Karpas-422 (cell line): ENCODE results near the gene CPNE5. TPM values are rescaled to one million over a fixed set of nuclear protein-coding genes. Genes with fewer than 3 reads are reported as not detected.

Experiments used
- DNase-seq: peaks from one replicate; pipeline ENCODE4 v3.0.0-alpha.2; 2015
- H2AFZ ChIP-seq: fragments of 200-600 bp; sonication (generic); 2 replicates; pipeline ENCODE4 v1.6.1; 2014; ENCODE audit warnings: antibody characterized with exemption, low read length, mixed read lengths
- H3K27ac ChIP-seq: fragments of 200-600 bp; sonication (generic); 2 replicates; pipeline ENCODE4 v1.5.1; 2014; ENCODE audit warnings: mild to moderate bottlenecking, low read length, moderate library complexity
- H3K27me3 ChIP-seq: fragments of 200-600 bp; sonication (generic); 2 replicates; pipeline ENCODE4 v1.6.1; 2014; ENCODE audit warnings: low read length, mixed read lengths
- H3K36me3 ChIP-seq: fragments of 200-600 bp; sonication (generic); 2 replicates; pipeline ENCODE4 v1.6.1; 2014; ENCODE audit warnings: low read length, mixed read lengths; ENCODE audit not compliant: insufficient read depth
- H3K4me1 ChIP-seq: fragments of 200-600 bp; sonication (generic); 2 replicates; pipeline ENCODE4 v1.6.1; 2014; ENCODE audit warnings: mild to moderate bottlenecking, low read length, mixed read lengths
- H3K4me2 ChIP-seq: fragments of 200-600 bp; sonication (generic); 2 replicates; pipeline ENCODE4 v1.6.1; 2014; ENCODE audit warnings: low read length, low read depth, mild to moderate bottlenecking; ENCODE audit not compliant: poor library complexity, severe bottlenecking
- H3K4me3 ChIP-seq: fragments of 200-600 bp; sonication (generic); 2 replicates; pipeline ENCODE4 v1.5.1; 2014; ENCODE audit warnings: mild to moderate bottlenecking, antibody characterized with exemption, low read length, mixed read lengths
- H3K79me2 ChIP-seq: fragments of 200-600 bp; sonication (generic); 2 replicates; pipeline ENCODE4 v1.6.1; 2014; ENCODE audit warnings: mild to moderate bottlenecking, low read length, mixed read lengths
- H3K9ac ChIP-seq: fragments of 200-600 bp; sonication (generic); 2 replicates; pipeline ENCODE4 v1.6.0; 2014; ENCODE audit warnings: low read length
- H3K9me2 ChIP-seq: fragments of 200-600 bp; sonication (generic), shearing (Covaris generic); replicated peaks from 2 replicates; pipeline ENCODE4 v1.6.0; 2014; ENCODE audit warnings: mild to moderate bottlenecking, low read length, moderate library complexity; ENCODE audit not compliant: insufficient read depth
- H3K9me3 ChIP-seq: fragments of 300-700, 200-600 bp; sonication (generic); 2 replicates; pipeline ENCODE4 v1.6.1; 2014; ENCODE audit warnings: low read length, mixed read lengths
- H4K20me1 ChIP-seq: fragments of 200-600 bp; sonication (generic); 2 replicates; pipeline ENCODE4 v1.6.1; 2014; ENCODE audit warnings: mild to moderate bottlenecking, antibody characterized with exemption, low read length, low read depth; ENCODE audit not compliant: insufficient read depth
- total RNA-seq: library from RNA; depleted of rRNA; stranded (reverse); fragments of >200 nt; shearing (Covaris generic); gene quantifications from 2 replicates; pipeline ENCODE4 v1.2.3, GENCODE V29; 2014; ENCODE audit warnings: low replicate concordance; rRNA removed

Gene CPNE5
- total RNA-seq: 0.63 and 2.4 TPM in 2 replicates

DNA sequence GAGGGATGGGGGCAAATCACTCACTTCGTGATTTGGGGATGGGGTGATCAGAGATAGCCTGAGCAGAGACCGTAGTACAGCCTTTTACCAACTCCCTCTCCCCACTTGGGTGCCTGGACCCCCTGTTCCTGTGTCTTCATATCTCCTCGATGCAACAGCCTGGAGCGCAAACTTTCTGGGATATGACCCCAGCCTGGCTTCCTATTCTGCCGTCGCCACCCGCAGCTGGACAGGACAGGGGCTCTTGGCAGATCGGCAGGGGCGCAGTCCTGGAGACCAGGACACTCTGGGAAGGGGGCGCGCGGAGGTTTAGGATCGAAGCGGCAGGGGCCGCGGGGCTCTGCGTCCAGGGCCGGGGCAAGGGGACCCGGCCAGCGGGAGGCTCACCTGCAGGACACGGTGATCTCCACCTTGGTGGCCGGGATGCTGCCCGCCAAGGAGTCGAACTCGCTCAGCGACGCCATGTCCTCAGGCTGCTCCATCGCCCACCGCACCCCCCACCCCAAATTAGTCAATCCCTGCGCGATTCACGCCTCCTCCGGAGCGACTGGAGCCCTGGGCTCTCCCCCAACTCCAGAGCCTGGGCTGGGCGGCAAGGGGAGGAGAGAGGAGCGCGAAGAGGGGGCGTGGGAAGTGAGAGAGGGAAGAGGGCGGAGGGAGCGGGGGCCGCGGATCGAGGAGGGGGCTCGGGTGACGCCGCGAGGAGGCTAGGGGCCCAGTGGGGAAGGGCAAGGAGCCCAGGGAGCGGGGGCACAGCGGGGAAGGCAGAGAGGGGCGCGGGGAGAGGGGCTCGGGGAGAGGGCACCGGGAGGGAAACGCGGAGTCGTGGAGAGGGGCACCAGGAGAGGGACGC lies at the start of gene CPNE5:
CPNE5 (minus strand) TSS at position 549 of the 853 bp plus-strand sequence; CDS start at position 482, 67 bp downstream.
- no peak within 1 kb of the TSS for H3K4me3 ChIP-seq
- H4K20me1 ChIP-seq: no peaks in the 10 kb centered on the region
- no peaks in the 10 kb centered on the region for H3K4me1 ChIP-seq
- no peaks in the 10 kb centered on the region for H3K9me2 ChIP-seq
- H3K9ac ChIP-seq: no peak within 1 kb of the TSS
- no peak within 1 kb of the TSS for H2AFZ ChIP-seq
- no peak for DNase-seq
- no peaks in the 10 kb centered on the region for H3K79me2 ChIP-seq
- H3K4me2 ChIP-seq: no peak within 1 kb of the TSS
- H3K36me3 ChIP-seq: no peaks in the 10 kb centered on the region
- H3K9me3 ChIP-seq: no peaks in the 10 kb centered on the region
- no peaks in the 10 kb centered on the region for H3K27me3 ChIP-seq
- no peak within 1 kb of the TSS for H3K27ac ChIP-seq

DNA sequence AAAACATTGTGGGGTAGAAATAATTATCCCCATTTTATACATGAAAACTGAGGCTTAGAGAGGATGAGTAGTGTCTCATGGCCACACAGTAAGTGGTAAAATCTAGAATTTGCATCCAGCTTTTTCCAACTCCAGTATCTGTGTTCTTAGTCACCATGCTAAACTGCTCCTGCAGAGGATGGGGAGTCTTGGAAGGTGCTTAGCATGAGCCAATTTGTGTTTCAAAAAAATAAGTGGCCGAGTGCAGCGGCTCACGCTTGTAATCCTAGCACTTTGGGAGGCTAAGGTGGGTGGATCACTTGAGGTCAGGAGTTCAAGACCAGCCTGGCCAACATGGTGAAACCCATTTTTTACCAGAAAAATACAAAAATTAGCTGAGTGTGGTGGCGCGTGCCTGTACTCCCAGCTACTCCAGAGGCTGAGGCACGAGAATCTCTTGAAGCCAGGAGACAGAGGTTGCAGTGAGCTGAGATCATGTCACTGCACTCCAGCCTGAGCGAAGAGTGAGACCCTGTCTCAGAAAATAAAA lies 48.9 kb upstream of the CPNE5 start:
- Histone ChIP-seq H3K27ac (peak overlapping the region; percentile 86), H3K9ac (no peak overlapping the region), H3K4me2 (peak overlapping the region; percentile 98), H3K9me3 (no peaks in the 10 kb centered on the region), H3K36me3 (peaks cover 2% of the 10 kb centered on the region; the same call in 1 of the 2 replicates), H4K20me1 (no peaks in the 10 kb centered on the region), H3K9me2 (no peaks in the 10 kb centered on the region), H3K79me2 (peaks cover 64% of the 10 kb centered on the region), H3K4me3 (peak overlapping the region; percentile 87; the same call in 1 of the 2 replicates), H3K27me3 (no peaks in the 10 kb centered on the region), H3K4me1 (peaks cover 22% of the 10 kb centered on the region), H2AFZ (no peak overlapping the region)
- DNase-seq: no peak

DNA sequence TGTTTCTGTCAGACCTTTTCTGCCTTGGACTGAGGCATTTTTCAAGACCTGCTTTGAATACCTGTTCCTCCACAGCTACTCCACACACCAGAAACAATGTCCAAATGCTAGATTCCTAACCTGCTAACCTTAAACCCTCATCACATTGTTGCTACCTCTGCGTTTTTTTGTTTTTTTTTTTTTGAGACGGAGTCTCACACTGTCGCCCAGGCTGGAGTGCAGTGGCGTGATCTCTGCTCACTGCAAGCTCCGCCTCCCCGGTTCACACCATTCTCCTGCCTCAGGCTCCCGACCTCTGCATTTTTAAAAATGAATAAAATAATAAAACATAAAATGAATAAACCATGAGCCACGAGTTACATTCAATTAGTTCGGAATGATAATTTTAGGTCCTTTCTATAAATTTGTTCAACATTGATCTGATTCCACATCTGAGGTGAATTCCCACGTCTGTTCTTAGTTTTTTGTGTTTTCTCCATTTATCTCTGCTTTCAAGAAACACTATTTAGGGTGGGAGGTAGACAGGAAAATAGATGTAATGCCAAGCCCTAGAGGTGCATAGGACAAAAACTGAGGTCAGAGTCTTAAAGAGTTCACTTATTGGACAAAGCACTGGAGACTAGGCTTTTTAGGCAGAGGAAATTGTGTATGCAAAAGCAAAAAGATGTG lies 47.8 kb upstream of the CPNE5 start:
- peak overlapping the region; percentile 78 for H3K9ac ChIP-seq

DNA sequence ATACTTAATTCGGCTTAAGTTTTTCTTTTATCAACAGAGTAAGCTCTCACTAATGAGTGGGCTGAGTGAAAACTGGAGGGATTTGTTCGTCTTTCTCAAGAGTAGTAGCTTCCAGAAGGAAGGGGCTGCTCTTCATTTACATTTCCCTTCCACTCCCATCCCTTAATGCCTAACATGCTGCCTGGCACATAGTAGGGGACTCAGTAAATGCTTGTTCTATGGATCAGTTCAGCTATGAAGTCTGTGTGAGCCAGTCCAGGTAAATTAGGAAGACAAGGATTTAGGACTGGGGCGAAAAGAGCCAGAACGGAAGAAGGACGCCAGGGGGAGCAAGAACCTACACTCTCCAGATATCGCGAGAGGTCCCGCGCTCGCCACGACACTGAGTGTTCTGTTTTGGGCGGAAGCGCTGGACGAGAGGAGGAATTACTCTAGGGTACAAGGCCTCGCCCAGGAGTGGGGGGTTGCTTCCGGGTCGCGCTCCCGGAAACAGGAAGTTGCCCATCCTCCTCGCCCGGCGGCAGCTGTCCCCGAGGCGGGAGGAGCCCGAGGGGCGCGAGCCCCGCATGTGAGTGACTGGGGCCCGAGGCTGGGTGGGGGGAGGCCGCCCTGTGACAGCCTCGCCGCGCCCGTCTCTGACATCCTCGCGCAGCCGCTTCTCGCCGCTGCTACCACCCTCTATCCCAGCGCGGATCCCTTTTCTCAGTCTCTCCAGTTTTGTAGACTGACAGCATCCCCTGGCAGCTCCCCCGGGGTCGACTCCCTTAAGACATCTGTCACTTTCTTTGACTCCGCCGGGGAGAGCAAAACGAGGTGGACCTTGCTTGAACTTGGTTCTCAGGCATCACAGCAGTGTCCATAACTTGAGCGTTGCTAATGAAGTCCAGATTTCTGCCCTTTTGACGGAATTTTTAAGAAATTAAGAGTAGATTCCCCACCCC lies 46.5 kb upstream of the CPNE5 start, which contains the start of gene C6orf89:
C6orf89 (plus strand) TSS at position 492 of the 941 bp plus-strand sequence. CDS start 13,493 bp downstream, outside the sequence.
- H3K9me3 ChIP-seq: no peaks in the 10 kb centered on the region
- no peaks in the 10 kb centered on the region for H4K20me1 ChIP-seq
- no peaks in the 10 kb centered on the region for H3K9me2 ChIP-seq
- peak; percentile 99 for DNase-seq
- H3K4me2 ChIP-seq: peak within 1 kb of the TSS; percentile 98
- H3K79me2 ChIP-seq: peaks cover 49% of the 10 kb centered on the region
- peaks cover 22% of the 10 kb centered on the region for H3K4me1 ChIP-seq
- peak within 1 kb of the TSS; percentile 78 for H3K9ac ChIP-seq
- no peaks in the 10 kb centered on the region for H3K36me3 ChIP-seq
- peak within 1 kb of the TSS; percentile 81 for H2AFZ ChIP-seq
- peak within 1 kb of the TSS; percentile 87 for H3K4me3 ChIP-seq
- no peaks in the 10 kb centered on the region for H3K27me3 ChIP-seq
- peak within 1 kb of the TSS; percentile 86 for H3K27ac ChIP-seq

More for the DNA sequence above, 47.8 kb upstream of the CPNE5 start:
- H3K9me2 ChIP-seq: no peaks in the 10 kb centered on the region
- H3K4me3 ChIP-seq: peak overlapping the region; percentile 87
- H3K4me1 ChIP-seq: peaks cover 22% of the 10 kb centered on the region
- H3K36me3 ChIP-seq: no peaks in the 10 kb centered on the region; the same call in 1 of the 2 replicates
- peak; percentile 72 for DNase-seq
- peak overlapping the region; percentile 86 for H3K27ac ChIP-seq
- no peaks in the 10 kb centered on the region for H3K9me3 ChIP-seq
- H3K27me3 ChIP-seq: no peaks in the 10 kb centered on the region
- peaks cover 57% of the 10 kb centered on the region for H3K79me2 ChIP-seq
- peak overlapping the region; percentile 98 for H3K4me2 ChIP-seq
- H2AFZ ChIP-seq: no peak overlapping the region
- H4K20me1 ChIP-seq: no peaks in the 10 kb centered on the region

DNA sequence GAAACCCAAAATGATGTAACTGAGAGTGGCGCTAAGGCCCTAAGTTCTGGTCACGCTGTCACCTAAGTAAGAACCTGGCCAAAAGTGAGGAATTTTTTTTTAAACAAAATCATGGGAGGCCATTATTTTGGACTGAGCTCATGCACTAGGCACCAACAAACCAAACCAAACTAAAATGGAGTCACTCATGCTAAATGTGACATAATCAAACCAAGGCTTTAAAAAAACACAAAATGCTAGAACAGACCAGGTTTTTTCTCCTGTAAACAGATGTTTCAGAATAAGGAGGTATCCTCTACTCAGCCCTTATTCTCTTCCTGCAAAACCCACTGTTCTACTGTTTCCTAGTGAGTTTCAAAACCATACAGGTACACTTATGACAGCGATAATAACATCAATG lies 45.4 kb upstream of the CPNE5 start:
- H3K36me3 ChIP-seq: no peaks in the 10 kb centered on the region
- H3K4me3 ChIP-seq: no peak overlapping the region
- no peak overlapping the region for H3K27ac ChIP-seq
- H3K79me2 ChIP-seq: peaks cover 37% of the 10 kb centered on the region
- peaks cover 22% of the 10 kb centered on the region for H3K4me1 ChIP-seq
- H3K9me2 ChIP-seq: no peaks in the 10 kb centered on the region
- no peaks in the 10 kb centered on the region for H3K27me3 ChIP-seq
- H2AFZ ChIP-seq: peak overlapping the region; percentile 6; the same call in 1 of the 2 replicates
- no peak overlapping the region for H3K4me2 ChIP-seq
- DNase-seq: no peak
- no peaks in the 10 kb centered on the region for H3K9me3 ChIP-seq
- H4K20me1 ChIP-seq: no peaks in the 10 kb centered on the region
- no peak overlapping the region for H3K9ac ChIP-seq

DNA sequence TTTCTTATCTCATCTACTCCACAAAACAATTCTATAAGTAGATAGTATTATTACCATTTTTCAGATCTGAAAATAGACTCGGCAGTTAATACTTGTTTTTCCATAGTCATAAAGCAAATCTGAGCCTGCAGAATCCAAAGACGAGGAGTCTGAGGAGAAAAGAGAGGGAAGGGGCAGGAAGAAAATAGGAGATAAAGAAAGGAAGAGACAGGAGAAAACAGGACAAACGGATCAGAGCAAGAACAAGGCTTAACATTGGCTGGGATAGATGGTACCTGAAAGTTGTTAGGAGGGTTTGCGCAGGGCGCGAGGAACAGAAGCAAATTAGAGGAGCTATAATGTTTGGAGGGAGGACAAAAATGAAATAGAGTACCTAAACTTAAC lies 36.0 kb upstream of the CPNE5 start:
- Histone ChIP-seq H3K36me3 (peaks cover 12% of the 10 kb centered on the region; the same call in 1 of the 2 replicates), H3K4me2 (peak overlapping the region; percentile 89), H3K9me3 (no peaks in the 10 kb centered on the region), H3K4me1 (peaks cover 23% of the 10 kb centered on the region), H3K4me3 (peak overlapping the region; percentile 81), H3K9me2 (no peaks in the 10 kb centered on the region), H2AFZ (peak overlapping the region; percentile 73), H3K79me2 (peaks cover 40% of the 10 kb centered on the region), H4K20me1 (no peaks in the 10 kb centered on the region), H3K27me3 (no peaks in the 10 kb centered on the region), H3K9ac (peak overlapping the region; percentile 77), H3K27ac (no peak overlapping the region)
- DNase-seq: no peak

DNA sequence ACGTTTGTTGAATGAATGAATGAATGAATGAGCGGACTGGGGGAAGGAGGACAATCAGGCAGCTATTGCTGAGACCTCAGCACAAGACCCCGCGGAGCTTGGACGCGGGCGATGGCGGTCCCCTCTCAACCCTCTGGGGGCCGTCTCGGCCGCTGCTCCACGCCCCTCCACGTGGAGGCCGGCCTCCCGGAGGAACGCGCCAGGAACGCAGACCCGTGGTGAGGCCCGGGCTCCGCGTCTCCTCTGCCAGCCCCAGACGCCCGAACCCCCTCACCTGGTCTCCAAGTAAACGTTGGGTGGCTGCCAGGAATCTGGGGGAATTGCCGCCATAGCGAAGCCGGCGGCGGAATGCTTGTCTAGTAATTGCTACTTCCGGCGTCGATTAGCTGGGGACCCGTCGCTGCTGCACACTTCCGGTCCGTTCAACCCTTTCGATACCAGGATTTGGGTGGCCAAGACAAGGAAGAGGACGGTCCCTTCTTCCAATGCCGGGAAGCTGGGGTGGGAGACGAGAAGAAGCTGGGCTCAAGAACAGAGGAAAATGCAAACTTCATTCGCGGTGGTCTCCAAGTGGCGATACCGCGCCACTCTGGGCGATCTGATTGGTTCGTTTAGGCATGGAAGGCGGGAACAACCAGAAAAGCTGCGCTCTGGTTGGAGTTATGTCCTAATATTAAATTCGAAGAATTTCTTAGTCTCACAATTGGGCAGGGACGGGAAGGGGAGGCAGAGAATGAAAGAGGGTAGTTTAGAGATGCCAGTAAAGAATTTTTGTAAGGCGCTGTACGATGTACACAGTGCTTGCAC lies 35.4 kb upstream of the CPNE5 start, which contains the start of gene PPIL1:
PPIL1 (minus strand) TSS at position 361 of the 807 bp plus-strand sequence; CDS start at position 330, 31 bp downstream.
- peak within 1 kb of the TSS; percentile 73 for H2AFZ ChIP-seq
- H3K4me1 ChIP-seq: peaks cover 23% of the 10 kb centered on the region
- peak within 1 kb of the TSS; percentile 89 for H3K4me2 ChIP-seq
- peaks cover 46% of the 10 kb centered on the region for H3K79me2 ChIP-seq
- H3K9me3 ChIP-seq: no peaks in the 10 kb centered on the region
- H3K9me2 ChIP-seq: no peaks in the 10 kb centered on the region
- H3K27me3 ChIP-seq: no peaks in the 10 kb centered on the region
- peaks cover 18% of the 10 kb centered on the region; the same call in 1 of the 2 replicates for H3K36me3 ChIP-seq
- H3K4me3 ChIP-seq: peak within 1 kb of the TSS; percentile 81
- H4K20me1 ChIP-seq: no peaks in the 10 kb centered on the region
- peak within 1 kb of the TSS; percentile 77 for H3K9ac ChIP-seq
- peak; percentile 96 for DNase-seq
- peak within 1 kb of the TSS; percentile 48 for H3K27ac ChIP-seq
